Mesodermal cell (in vitro differentiated cells): ENCODE data around the gene ARHGAP10.

ENCODE experiments used
- H3K27ac ChIP-seq: 2 replicates; pipeline ENCODE4 v1.7.0; 2013; ENCODE audit warnings: mild to moderate bottlenecking, low read depth, low read length, moderate library complexity; ENCODE audit not compliant: severe bottlenecking
- H3K36me3 ChIP-seq: 2 replicates; pipeline ENCODE4 v1.7.1; 2013; ENCODE audit warnings: mild to moderate bottlenecking, low read length, moderate library complexity; ENCODE audit not compliant: control insufficient read depth, insufficient read depth
- H3K4me1 ChIP-seq: one replicate; pipeline ENCODE4 v1.7.1; 2013; ENCODE audit warnings: mild to moderate bottlenecking, low read length; ENCODE audit not compliant: insufficient read depth, control insufficient read depth, poor library complexity, severe bottlenecking
- H3K4me3 ChIP-seq: 2 replicates; pipeline ENCODE4 v1.7.0; 2013; ENCODE audit warnings: low read length, control low read depth, mild to moderate bottlenecking; ENCODE audit not compliant: insufficient read depth, poor library complexity, severe bottlenecking; ENCODE audit errors: extremely low read depth
- H3K9me3 ChIP-seq: 2 replicates; pipeline ENCODE4 v1.7.1; 2013; ENCODE audit warnings: mild to moderate bottlenecking, low read length, moderate library complexity; ENCODE audit not compliant: control insufficient read depth
- WGBS, 2 experiments: methylation state at CpG; one replicate each; pipeline ENCODE4 v1.1.5; 2013; ENCODE audit warnings: missing lambda C conversion rate in 2 of 2; ENCODE audit not compliant: insufficient coverage in 2 of 2; 5-methylcytosine and 5-hydroxymethylcytosine counted together

Gene ARHGAP10

DNA sequence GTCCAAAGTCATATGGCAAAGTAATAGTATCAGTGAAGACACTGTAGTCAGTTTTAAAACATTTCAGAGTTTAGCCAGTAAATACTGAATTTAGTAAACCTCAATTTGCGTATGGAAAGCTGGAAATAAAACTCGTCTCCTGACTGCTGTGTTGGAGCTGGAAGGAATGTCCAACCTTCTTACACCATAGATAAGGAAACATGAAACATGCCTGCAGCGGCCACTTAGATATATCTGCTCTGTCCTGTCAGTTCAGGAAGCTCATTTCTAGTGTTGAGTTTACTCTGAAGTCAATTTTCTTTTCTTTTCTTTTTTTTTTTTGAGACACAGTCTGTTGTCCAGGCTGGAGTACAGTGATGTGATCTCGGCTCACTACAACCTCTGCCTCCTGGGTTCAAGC, 21.2 kb downstream of the ARHGAP10 start:
- H3K36me3 ChIP-seq, result peaks cover 5% of the 10 kb centered on the region
- H3K4me1 ChIP-seq, result peaks cover 23% of the 10 kb centered on the region
- H3K9me3 ChIP-seq, result no peaks in the 10 kb centered on the region
- H3K4me3 ChIP-seq, result no peak overlapping the region
- WGBS, 2 experiments, result 89 to 100% methylated on average over 1 to 3 of the region's 4 CpGs
- H3K27ac ChIP-seq, result peak overlapping the region; percentile 78

DNA sequence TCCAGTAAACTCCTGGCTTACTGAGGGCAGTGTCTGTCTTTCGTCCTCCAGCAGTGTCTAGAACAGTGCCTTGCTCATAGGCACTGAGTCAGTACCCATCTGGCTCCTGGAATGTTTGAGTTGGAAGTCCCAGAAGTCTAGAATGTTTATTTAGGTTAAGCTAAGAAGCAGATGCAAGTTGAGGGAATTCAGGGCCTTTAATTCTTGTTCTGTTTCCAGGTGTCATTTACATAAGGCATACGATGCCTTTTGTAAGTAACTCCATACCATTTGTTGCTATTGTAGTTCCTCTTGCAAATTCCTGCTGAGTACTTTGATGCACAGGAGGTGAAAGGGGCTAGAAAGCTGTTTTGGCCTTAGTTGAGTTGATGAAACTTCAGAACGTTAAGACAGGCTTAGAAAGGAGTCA, 22.2 kb downstream of the ARHGAP10 start:
- Histone ChIP-seq H3K4me3 (no peak overlapping the region), H3K27ac (peak overlapping the region; percentile 78), H3K36me3 (peaks cover 6% of the 10 kb centered on the region), H3K9me3 (no peaks in the 10 kb centered on the region), H3K4me1 (peaks cover 23% of the 10 kb centered on the region)
- 0 to 48% methylated on average over 1 to 3 of the region's 3 CpGs for WGBS, 2 experiments

DNA sequence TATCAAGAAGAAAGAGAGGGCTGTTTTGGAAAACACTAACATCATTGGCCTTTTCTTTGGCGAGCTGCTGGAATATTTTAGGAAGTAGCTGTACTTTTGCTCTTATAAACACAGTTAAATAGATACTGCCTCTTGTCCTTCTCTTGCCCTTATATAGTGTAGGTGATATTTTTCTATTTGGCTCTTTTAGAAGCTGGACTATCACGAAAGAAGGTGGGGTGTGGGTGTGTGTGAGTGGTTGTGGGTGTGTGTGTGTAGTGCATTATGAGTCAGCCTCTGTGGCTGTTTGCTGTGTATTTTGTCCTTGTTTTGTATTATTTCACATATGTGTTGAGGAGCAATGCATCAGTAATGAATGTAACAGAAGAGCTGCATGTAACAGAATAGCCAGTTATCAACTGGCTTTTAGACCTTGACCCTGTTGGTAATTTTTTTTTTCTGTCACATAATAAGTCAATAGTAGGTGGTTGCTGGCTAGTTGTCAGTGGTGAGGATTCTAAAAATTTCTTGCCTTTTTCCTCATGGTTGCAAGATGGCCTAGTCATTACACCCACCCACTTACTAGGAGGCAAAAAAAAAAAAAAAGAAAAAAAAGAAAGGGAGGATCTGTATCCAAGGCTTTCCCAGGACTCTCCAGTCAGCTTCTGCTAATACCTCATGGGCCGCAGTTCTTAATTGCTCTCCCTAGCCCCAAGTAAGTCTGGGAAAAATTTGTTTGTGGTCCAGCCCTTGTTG, 23.8 kb downstream of the ARHGAP10 start:
- no peaks in the 10 kb centered on the region for H3K9me3 ChIP-seq
- H3K4me3 ChIP-seq, result no peak overlapping the region
- 100% methylated on average over 1 of the region's 3 CpGs; no CpG with 5 or more reads in 1 of the 2 experiments for WGBS, 2 experiments
- peaks cover 6% of the 10 kb centered on the region for H3K36me3 ChIP-seq
- peak overlapping the region; percentile 3 for H3K27ac ChIP-seq
- H3K4me1 ChIP-seq, result peaks cover 23% of the 10 kb centered on the region

DNA sequence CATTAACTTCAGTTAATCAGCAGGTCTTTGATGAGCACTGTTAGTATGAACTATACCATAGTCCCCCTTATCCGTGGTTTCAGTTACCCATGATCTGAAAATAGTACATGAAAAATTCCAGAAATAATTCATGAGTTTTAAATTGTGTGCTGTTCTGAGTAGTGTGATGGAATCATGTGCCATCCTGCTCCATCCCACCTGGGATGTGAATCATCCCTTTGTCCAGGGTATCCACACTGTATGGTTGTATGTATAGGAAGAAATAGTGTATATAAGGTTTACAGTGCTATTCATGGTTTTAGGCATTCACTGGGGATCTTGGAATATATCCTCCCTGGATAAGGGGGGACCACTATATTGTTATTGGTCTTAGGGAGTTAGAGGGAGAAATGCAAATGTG, 24.5 kb downstream of the ARHGAP10 start:
- H3K4me1 ChIP-seq, result peaks cover 23% of the 10 kb centered on the region
- H3K9me3 ChIP-seq, result no peaks in the 10 kb centered on the region
- H3K4me3 ChIP-seq, result no peak overlapping the region
- H3K27ac ChIP-seq, result no peak overlapping the region
- H3K36me3 ChIP-seq, result peaks cover 6% of the 10 kb centered on the region
- 100% methylated on average over 1 of the region's 1 CpG; no CpG with 5 or more reads in 1 of the 2 experiments for WGBS, 2 experiments

DNA sequence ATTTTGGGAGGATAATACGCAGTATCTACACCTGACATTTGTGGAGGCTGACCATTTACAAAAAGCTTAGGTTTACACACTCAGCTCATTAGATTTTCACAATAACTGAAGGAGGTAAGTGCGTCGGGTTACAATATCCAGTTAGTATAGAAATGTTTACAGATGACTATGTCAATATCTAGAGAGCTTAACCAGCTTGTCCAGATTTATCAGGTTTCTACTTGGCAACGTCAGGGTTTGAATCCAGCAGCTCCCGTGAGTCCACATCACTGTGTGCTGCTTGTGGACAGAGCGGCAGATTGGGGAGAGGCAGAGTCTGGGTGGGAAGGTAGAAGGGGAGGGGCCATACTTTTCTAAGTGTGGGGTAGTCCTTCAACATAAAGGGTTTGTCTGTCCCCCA, 28.3 kb downstream of the ARHGAP10 start:
- Histone ChIP-seq H3K9me3 (no peaks in the 10 kb centered on the region), H3K36me3 (peaks cover 6% of the 10 kb centered on the region), H3K4me3 (no peak overlapping the region), H3K27ac (no peak overlapping the region), H3K4me1 (peaks cover 9% of the 10 kb centered on the region)
- 96 to 100% methylated on average over 2 to 3 of the region's 6 CpGs for WGBS, 2 experiments

DNA sequence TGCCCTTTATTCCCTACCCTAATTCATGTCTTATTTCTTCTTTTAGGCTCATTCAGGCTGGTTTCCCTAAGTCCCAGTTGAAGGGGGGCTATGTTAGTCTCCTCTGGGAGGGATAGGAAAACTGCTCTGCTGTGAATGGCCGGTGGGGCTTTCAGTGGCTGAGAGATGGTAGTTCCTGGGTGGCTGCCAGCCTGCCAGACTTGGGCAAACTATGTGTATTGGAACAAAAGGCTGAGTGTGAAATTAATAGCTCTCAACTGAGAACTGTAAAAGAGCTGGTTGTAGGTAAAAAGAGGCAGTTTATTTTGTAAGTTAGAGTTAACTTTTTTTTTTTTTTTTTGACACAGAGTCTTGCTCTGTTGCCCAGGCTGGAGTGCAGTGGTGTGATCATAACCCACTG, 28.8 kb downstream of the ARHGAP10 start:
- Histone ChIP-seq H3K4me1 (peaks cover 4% of the 10 kb centered on the region), H3K4me3 (no peak overlapping the region), H3K27ac (no peak overlapping the region), H3K36me3 (peaks cover 6% of the 10 kb centered on the region), H3K9me3 (no peaks in the 10 kb centered on the region)
- 100% methylated on average over 1 of the region's 1 CpG for WGBS, 2 experiments

DNA sequence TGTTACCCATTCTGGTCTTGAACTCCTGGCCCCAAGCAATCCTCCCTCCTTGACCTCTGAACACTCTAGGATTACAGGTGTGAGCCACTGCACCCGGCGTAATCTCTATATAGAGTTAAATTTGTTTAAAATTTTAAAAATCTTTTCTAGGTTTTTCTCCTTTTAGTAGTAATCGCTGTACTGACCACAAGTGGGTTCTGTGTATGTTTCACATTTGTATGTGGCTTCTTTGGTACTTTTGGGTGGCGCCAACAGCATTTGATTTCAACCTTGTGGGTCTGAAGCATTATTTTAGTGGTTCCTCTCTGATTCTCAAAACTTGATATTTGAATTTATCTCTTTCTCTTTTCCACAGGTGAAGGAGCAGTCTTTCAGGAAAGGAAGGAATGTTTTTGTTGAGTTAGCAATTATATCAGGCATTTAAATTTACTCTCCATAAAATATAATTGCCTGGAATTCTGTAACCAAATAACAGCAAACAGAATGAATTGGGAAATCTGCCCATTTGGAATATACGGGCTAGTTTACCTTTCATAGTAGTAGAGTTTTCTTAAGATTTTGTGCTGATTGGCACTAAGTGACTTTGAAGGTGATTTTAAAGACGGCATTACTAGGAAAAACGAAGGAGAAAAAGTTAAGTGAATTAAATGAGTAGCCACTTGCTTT, 29.5 kb downstream of the ARHGAP10 start:
- peaks cover 6% of the 10 kb centered on the region for H3K36me3 ChIP-seq
- H3K4me3 ChIP-seq, result no peak overlapping the region
- 100% methylated on average over 1 to 4 of the region's 7 CpGs for WGBS, 2 experiments

DNA sequence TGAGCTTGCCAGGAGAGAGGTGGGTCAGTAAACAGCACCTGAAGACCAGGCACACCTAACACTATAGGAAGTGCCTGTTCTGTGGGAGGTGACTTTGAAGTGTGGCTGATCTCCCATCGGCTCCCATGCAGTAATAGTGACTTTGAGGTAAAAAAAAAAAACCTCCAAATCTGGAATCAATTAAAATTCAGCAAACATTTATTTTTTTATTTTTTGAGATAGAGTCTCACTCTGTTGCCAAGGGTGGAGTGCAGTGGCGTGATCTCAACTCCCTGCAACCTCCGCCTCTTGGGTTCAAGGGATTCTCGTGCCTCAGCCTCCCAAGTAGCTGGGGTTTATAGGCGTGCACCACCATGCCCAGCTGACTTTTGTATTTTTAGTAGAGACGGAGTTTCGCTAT, 32.4 kb downstream of the ARHGAP10 start:
- Histone ChIP-seq H3K27ac (no peak overlapping the region), H3K36me3 (no peaks in the 10 kb centered on the region), H3K9me3 (no peaks in the 10 kb centered on the region), H3K4me1 (peaks cover 5% of the 10 kb centered on the region), H3K4me3 (no peak overlapping the region)
- 72 to 86% methylated on average over 4 to 5 of the region's 7 CpGs for WGBS, 2 experiments

More for the DNA sequence above, 29.5 kb downstream of the ARHGAP10 start:
- no peaks in the 10 kb centered on the region for H3K9me3 ChIP-seq
- H3K27ac ChIP-seq, result no peak overlapping the region
- H3K4me1 ChIP-seq, result no peaks in the 10 kb centered on the region

DNA sequence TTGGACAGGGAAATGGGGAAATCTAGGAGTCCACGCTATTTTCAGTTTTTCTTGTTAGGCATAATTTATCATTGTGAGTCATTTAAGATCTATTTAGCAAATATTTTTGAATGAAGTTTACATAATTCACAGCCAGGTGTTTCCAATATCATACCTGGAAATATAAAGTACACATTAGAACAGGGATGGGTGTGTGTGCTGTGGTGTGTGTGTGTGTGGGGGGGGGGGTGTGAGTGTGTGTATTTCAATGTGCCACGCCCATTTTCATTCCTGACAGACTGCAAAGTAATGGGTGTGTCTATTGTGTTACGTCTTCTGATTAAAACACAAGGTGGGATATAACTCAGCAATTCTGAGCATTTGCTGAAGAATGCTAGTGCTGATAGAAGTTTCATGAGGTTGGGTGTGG, 33.2 kb downstream of the ARHGAP10 start:
- Histone ChIP-seq H3K27ac (no peak overlapping the region), H3K4me1 (peaks cover 5% of the 10 kb centered on the region), H3K36me3 (no peaks in the 10 kb centered on the region), H3K9me3 (no peaks in the 10 kb centered on the region), H3K4me3 (no peak overlapping the region)
- 94% methylated on average over 2 of the region's 3 CpGs; no CpG with 5 or more reads in 1 of the 2 experiments for WGBS, 2 experiments

DNA sequence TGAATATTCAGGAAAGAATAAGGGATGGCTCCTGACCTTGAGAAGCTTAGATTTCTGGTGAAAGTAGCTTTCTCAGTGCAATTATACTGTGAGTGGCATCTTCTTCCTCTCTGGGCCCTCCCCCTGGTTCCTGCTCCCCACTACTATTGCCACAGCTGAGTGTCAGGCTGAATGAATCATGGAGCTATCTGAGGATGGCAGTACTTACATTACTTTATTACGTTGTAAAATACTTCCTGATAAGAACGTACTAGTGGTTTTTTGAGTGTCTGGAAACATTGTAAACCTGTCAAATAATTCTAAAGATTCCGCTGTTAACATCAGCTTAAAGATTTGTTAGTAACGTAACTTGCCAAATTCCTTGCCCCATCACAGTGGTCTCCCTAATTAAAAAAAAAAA, 36.2 kb downstream of the ARHGAP10 start:
- no CpG with 5 or more reads among the region's 4 CpGs for WGBS, 2 experiments
- no peak overlapping the region for H3K4me3 ChIP-seq
- peaks cover 25% of the 10 kb centered on the region for H3K4me1 ChIP-seq
- H3K36me3 ChIP-seq, result no peaks in the 10 kb centered on the region
- no peaks in the 10 kb centered on the region for H3K9me3 ChIP-seq
- H3K27ac ChIP-seq, result no peak overlapping the region

DNA sequence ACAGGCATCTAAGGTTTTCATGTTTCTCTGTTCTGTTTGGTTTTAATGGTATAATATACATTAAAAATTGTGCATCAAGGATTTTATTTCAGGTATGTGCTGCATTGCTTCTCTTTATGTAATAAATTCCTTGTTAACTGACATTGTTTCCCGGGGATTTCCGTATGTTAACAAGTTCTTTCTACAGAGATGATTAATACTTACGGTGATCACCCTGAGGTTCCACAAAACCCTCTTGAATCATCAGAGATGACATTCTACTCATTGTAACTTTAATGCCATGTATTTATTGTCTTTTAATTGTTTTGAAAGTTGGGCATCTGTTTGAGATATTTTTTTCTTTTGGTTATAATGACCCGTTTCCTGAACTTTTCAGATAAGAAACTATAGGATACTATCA, 37.5 kb downstream of the ARHGAP10 start:
- no peak overlapping the region for H3K27ac ChIP-seq
- WGBS, 2 experiments, result 97 to 100% methylated on average over 1 to 3 of the region's 4 CpGs

More for the DNA sequence above, 37.5 kb downstream of the ARHGAP10 start:
- Histone ChIP-seq H3K4me1 (peaks cover 33% of the 10 kb centered on the region), H3K4me3 (no peak overlapping the region), H3K9me3 (no peaks in the 10 kb centered on the region), H3K36me3 (no peaks in the 10 kb centered on the region)
